Femur (tissue), 1 donor: Measurements from ENCODE around the gene TBCB.
A peak's percentile ranks its signal among the peaks of the same experiment; 100 is the strongest.
"Not testable (repeated sequence)": the region's sequence is repeated elsewhere in the genome, so short reads cannot be mapped to it uniquely, and the experiment has no call there.

ENCODE experiments used
- DNase-seq: peaks from one replicate; pipeline ENCODE4 v3.0.0-alpha.2; 2017

Gene TBCB

GRCh38 chr19:36103040-36103626 is 12.1 kb upstream of the TBCB start:
- no peak for DNase-seq

DNA sequence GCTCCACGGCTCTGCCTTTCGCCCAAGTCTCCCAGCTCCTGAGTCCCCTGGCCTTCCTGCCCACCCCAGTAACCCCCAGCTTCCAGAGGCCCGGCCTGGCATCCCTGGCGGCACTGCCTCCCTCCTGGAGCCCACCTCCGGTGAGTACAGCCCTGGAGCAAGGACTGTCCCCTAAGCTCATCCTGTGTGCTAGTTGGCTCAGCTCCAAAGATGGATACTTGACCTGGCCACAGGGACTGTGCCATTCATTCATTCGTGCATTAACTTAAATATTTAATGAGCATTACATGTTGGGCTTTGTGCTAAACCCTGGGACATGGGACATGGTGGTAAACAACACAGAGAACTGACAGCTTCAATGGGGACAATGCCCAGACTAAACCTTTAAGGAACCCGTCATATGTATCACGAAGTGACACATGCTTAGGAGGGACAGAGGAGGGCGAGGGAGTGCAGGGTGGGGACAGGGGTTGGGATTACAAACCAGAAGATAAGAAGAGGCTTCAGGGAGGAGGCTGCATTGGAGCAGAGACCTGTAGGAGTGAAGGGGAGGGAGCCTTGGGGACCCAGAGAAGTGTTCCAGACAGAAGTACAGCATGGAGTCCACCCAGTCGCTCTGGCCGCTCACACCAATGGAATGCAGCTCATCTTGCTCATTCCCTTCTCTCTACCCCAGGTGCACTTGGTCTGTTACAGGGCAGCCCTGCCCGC is 11.3 kb upstream of the TBCB start:
- DNase-seq = no peak

- DNase-seq = no peak
Observed at GRCh38 chr19:36106441-36106840, 8.8 kb upstream of the TBCB start.

- DNase-seq = no peak
Observed at GRCh38 chr19:36106991-36107390, 8.3 kb upstream of the TBCB start.

- DNase-seq = no peak
Observed at GRCh38 chr19:36108684-36109083, 6.6 kb upstream of the TBCB start.

- no peak for DNase-seq
Observed at GRCh38 chr19:36110487-36111199, 4.6 kb upstream of the TBCB start, which contains the start of gene OVOL3. OVOL3 (plus strand) TSS chr19:36111143; CDS start chr19:36111203, 60 bp downstream.

- DNase-seq = no peak
Observed at GRCh38 chr19:36111200-36111539, 4.1 kb upstream of the TBCB start.

GRCh38 chr19:36112678-36113077 is 2.6 kb upstream of the TBCB start:
- DNase-seq = no peak

DNA sequence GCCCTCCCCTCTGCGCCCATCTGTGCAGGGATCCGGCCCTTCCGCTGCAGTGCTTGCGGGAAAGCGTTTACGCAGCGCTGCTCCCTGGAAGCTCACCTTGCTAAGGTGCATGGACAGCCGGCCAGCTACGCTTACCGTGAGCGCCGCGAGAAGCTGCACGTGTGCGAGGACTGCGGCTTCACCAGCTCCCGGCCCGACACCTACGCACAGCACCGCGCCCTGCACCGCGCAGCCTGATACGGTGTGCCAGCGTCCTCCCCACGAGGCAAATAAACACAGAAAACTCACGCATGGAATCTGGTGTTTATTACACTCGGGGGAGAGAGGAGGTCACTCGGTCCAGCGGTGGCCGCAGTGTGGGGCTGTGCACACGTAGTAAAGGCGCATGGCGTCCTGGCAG is 1.8 kb upstream of the TBCB start:
- DNase-seq = no peak

GRCh38 chr19:36113894-36114720 is 1.2 kb upstream of the TBCB start:
- DNase-seq = no peak

- peak; percentile 100 for DNase-seq
Observed at GRCh38 chr19:36114721-36115452, 381 bp upstream of the TBCB start, which contains the start of gene POLR2I. POLR2I (minus strand) TSS chr19:36114875; CDS start chr19:36114856, 19 bp downstream.

GRCh38 chr19:36116344-36116637 is 1.0 kb downstream of the TBCB start:
- DNase-seq = no peak

- no peak for DNase-seq
Observed at GRCh38 chr19:36120092-36120983, 5.1 kb downstream of the TBCB start.

- no peak for DNase-seq
Observed at GRCh38 chr19:36120984-36121358, 5.7 kb downstream of the TBCB start.

- DNase-seq = no peak
Observed at GRCh38 chr19:36121486-36122124, 6.3 kb downstream of the TBCB start.

DNA sequence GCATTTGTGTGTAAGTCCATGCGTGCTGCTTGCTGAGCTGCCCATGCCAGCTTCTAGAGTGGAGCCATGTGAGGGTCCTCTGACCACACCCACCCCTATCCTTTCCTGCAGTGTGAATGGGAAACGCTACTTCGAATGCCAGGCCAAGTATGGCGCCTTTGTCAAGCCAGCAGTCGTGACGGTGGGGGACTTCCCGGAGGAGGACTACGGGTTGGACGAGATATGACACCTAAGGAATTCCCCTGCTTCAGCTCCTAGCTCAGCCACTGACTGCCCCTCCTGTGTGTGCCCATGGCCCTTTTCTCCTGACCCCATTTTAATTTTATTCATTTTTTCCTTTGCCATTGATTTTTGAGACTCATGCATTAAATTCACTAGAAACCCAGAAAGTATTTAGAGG is 10.3 kb downstream of the TBCB start:
- no peak for DNase-seq

- DNase-seq = no peak
Observed at GRCh38 chr19:36128392-36128736, 13.1 kb downstream of the TBCB start.

GRCh38 chr19:36131221-36131620 is 16.0 kb downstream of the TBCB start:
- DNase-seq = not testable (repeated sequence)

DNA sequence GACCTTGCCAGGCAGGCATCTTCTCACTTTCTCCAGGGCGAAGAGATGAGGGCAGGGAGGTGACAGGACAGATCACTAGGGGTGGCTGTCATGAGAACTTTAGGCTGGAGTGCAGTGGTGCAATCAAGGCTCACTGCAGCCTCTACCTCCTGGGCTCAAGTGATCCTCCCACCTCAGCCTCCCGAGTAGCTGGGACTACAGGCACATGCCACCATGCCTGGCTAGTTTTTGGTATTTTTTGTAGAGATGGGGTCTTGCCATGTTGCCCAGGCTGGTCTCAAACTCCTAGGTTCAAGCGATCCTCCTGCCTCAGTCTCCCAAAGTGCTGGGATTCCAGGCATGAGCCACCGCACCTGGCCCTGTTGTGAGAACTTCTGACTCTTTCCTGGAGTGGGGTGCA is 19.6 kb downstream of the TBCB start:
- not testable (repeated sequence) for DNase-seq

- DNase-seq = no peak
Observed at GRCh38 chr19:36136964-36137686, 21.9 kb downstream of the TBCB start.

- DNase-seq = no peak
Observed at GRCh38 chr19:36139120-36139472, 23.8 kb downstream of the TBCB start.
